Cardiac muscle cell (in vitro differentiated cells and primary cell): ENCODE measurements around the gene BTC. TPM values are rescaled to one million over a fixed set of nuclear protein-coding genes. Genes with fewer than 3 reads are reported as not detected.
"Not testable (repeated sequence)": the region's sequence is repeated elsewhere in the genome, so short reads cannot be mapped to it uniquely, and the experiment has no call there.

Source experiments
- DNase-seq, 2 donors: peaks; one replicate each; pipeline versions ENCODE4 v3.0.0 to v3.0.0-alpha.2; 2010 to 2017; ENCODE audit warnings: low read depth in 1 of 2, low spot score in 1 of 2
- H3K27ac ChIP-seq: fragments of 200-600 bp; sonication (generic); 2 replicates; pipeline ENCODE4 v1.5.1; 2016
- H3K27me3 ChIP-seq: fragments of 200-600 bp; sonication (generic); 2 replicates; pipeline ENCODE4 v1.6.0; 2016; ENCODE audit warnings: control low read depth
- H3K36me3 ChIP-seq: fragments of 200-600 bp; sonication (generic); 2 replicates; pipeline ENCODE4 v1.5.1; 2016; ENCODE audit warnings: control low read depth
- H3K4me1 ChIP-seq: fragments of 200-600 bp; sonication (generic); 2 replicates; pipeline ENCODE4 v1.8.1; 2017; ENCODE audit warnings: low read depth, mild to moderate bottlenecking, mixed run types
- H3K4me3 ChIP-seq: fragments of 200-600 bp; sonication (generic); 2 replicates; pipeline ENCODE4 v1.5.1; 2016; ENCODE audit warnings: mild to moderate bottlenecking
- H3K9me3 ChIP-seq: fragments of 200-600 bp; sonication (generic); 2 replicates; pipeline ENCODE4 v1.5.1; 2017; ENCODE audit warnings: low read depth, mild to moderate bottlenecking, control low read depth
- CTCF ChIP-seq: IDR thresholded peaks from 2 replicates; pipeline ENCODE4 v1.5.1; 2012; ENCODE audit warnings: low read depth, mild to moderate bottlenecking, low read length
- polyA plus RNA-seq: library from polyadenylated mRNA; unstranded; fragments of >200 nt; fragmentation: Nextera tagmentation; extraction: Ambion mirVana; gene quantifications from 2 replicates; pipeline ENCODE4 v1.2.1, GENCODE V29; 2016
- total RNA-seq: library from RNA; depleted of rRNA; stranded (reverse); fragments of >200 nt; gene quantifications from 2 replicates; pipeline ENCODE4 v1.2.3, GENCODE V29; 2016

Gene BTC
- total and polyA plus RNA-seq, 2 experiments from 2014 or later, result not detected

GRCh38 chr4:74724979-74725378 is 69.3 kb downstream of the BTC start:
- H3K27me3 ChIP-seq, result no peaks in the 10 kb centered on the region
- no peaks in the 10 kb centered on the region for H3K36me3 ChIP-seq
- TF ChIP-seq CTCF, result no peak
- no peak overlapping the region for H3K27ac ChIP-seq
- no peak overlapping the region for H3K4me3 ChIP-seq
- no peak for DNase-seq
- H3K4me1 ChIP-seq, result no peaks in the 10 kb centered on the region
- H3K9me3 ChIP-seq, result no peaks in the 10 kb centered on the region

- Histone ChIP-seq H3K4me3 (no peak overlapping the region), H3K4me1 (no peaks in the 10 kb centered on the region), H3K36me3 (no peaks in the 10 kb centered on the region), H3K27ac (no peak overlapping the region), H3K9me3 (no peaks in the 10 kb centered on the region), H3K27me3 (no peaks in the 10 kb centered on the region)
- no peak for TF ChIP-seq CTCF
- no peak for DNase-seq
Measured at GRCh38 chr4:74716436-74716765, 77.9 kb downstream of the BTC start.

GRCh38 chr4:74715706-74716435 is 78.5 kb downstream of the BTC start:
- Histone ChIP-seq H3K36me3 (no peaks in the 10 kb centered on the region), H3K4me3 (no peak overlapping the region), H3K27me3 (no peaks in the 10 kb centered on the region), H3K4me1 (no peaks in the 10 kb centered on the region), H3K9me3 (no peaks in the 10 kb centered on the region), H3K27ac (no peak overlapping the region)
- DNase-seq, result no peak
- no peak for TF ChIP-seq CTCF

- no peak overlapping the region for H3K4me3 ChIP-seq
- DNase-seq, result no peak
- no peak overlapping the region for H3K27ac ChIP-seq
- no peaks in the 10 kb centered on the region for H3K27me3 ChIP-seq
- H3K4me1 ChIP-seq, result no peaks in the 10 kb centered on the region
- H3K36me3 ChIP-seq, result no peaks in the 10 kb centered on the region
- no peaks in the 10 kb centered on the region for H3K9me3 ChIP-seq
- TF ChIP-seq CTCF, result no peak
Measured at GRCh38 chr4:74714611-74715130, 79.7 kb downstream of the BTC start.

GRCh38 chr4:74708135-74708534 is 86.2 kb downstream of the BTC start:
- not testable (repeated sequence) for H3K36me3 ChIP-seq, H3K27ac ChIP-seq, H3K4me1 ChIP-seq, DNase-seq, H3K4me3 ChIP-seq, H3K27me3 ChIP-seq, H3K9me3 ChIP-seq

Other genes with a start within 250 kb of the BTC start
- gene PARM1, start 138.6 kb upstream of the BTC start, total RNA-seq, result 8.0 and 11.3 TPM in 2 replicates
- 8.1 and 10.9 TPM in 2 replicates for gene PARM1, start 138.6 kb upstream of the BTC start, polyA plus RNA-seq